Hematopoietic multipotent progenitor cell treated with erythropoietin and hydrocortisone succinate and interleukin-3 and kit ligand, for 8 days (in vitro differentiated cells): Measurements from ENCODE around the gene ATP2C2.
"Not testable (repeated sequence)": the region's sequence is repeated elsewhere in the genome, so short reads cannot be mapped to it uniquely, and the experiment has no call there.

Experiments used
- DNase-seq: peaks from one replicate; pipeline ENCODE4 v3.0.0-alpha.2; 2015

ATP2C2 gene

GRCh38 chr16:84340325-84341040 is 27.9 kb upstream of the ATP2C2 start:
- no peak for DNase-seq

- no peak for DNase-seq
Observed at GRCh38 chr16:84341528-84342295, 26.6 kb upstream of the ATP2C2 start.

GRCh38 chr16:84343800-84344199 is 24.5 kb upstream of the ATP2C2 start:
- DNase-seq = not testable (repeated sequence)

- no peak for DNase-seq
Observed at GRCh38 chr16:84344781-84345180, 23.6 kb upstream of the ATP2C2 start.

- DNase-seq = no peak
Observed at GRCh38 chr16:84347161-84347560, 21.2 kb upstream of the ATP2C2 start.

- DNase-seq = peak; percentile 9
Observed at GRCh38 chr16:84348386-84348888, 19.9 kb upstream of the ATP2C2 start.

GRCh38 chr16:84349862-84350684 is 18.3 kb upstream of the ATP2C2 start:
- no peak for DNase-seq

GRCh38 chr16:84350685-84351400 is 17.5 kb upstream of the ATP2C2 start:
- DNase-seq = no peak

GRCh38 chr16:84351630-84352029 is 16.7 kb upstream of the ATP2C2 start:
- no peak for DNase-seq

- no peak for DNase-seq
Observed at GRCh38 chr16:84354306-84354705, 14.0 kb upstream of the ATP2C2 start.

GRCh38 chr16:84355149-84355548 is 13.2 kb upstream of the ATP2C2 start:
- no peak for DNase-seq

GRCh38 chr16:84356176-84356575 is 12.2 kb upstream of the ATP2C2 start:
- no peak for DNase-seq

- no peak for DNase-seq
Observed at GRCh38 chr16:84356591-84357116, 11.7 kb upstream of the ATP2C2 start.

GRCh38 chr16:84357191-84357651 is 11.1 kb upstream of the ATP2C2 start:
- no peak for DNase-seq

GRCh38 chr16:84358601-84359295 is 9.6 kb upstream of the ATP2C2 start:
- DNase-seq = no peak

- no peak for DNase-seq
Observed at GRCh38 chr16:84359326-84359725, 9.0 kb upstream of the ATP2C2 start.

- DNase-seq = no peak
Observed at GRCh38 chr16:84360170-84360569, 8.2 kb upstream of the ATP2C2 start.

- DNase-seq = no peak
Observed at GRCh38 chr16:84360748-84361147, 7.6 kb upstream of the ATP2C2 start.

GRCh38 chr16:84361546-84361945 is 6.8 kb upstream of the ATP2C2 start:
- no peak for DNase-seq

GRCh38 chr16:84362471-84362941 is 5.8 kb upstream of the ATP2C2 start:
- no peak for DNase-seq

GRCh38 chr16:84366208-84366607 is 2.1 kb upstream of the ATP2C2 start:
- DNase-seq = no peak

- DNase-seq = no peak
Observed at GRCh38 chr16:84367297-84367680, 1.0 kb upstream of the ATP2C2 start.
